CD14-positive monocyte (primary cell): Measurements from ENCODE around the gene SEC16A. TPM values are rescaled to one million over a fixed set of nuclear protein-coding genes. Genes with fewer than 3 reads are reported as not detected.

ENCODE experiments used
- DNase-seq, 3 donors: peaks; one replicate each; pipeline ENCODE4 v3.0.0-alpha.2; 2011 to 2022
- H2AFZ ChIP-seq: 2 replicates; pipeline ENCODE4 v1.6.0; 2012; ENCODE audit warnings: mild to moderate bottlenecking, low read depth, low read length, inconsistent platforms; ENCODE audit not compliant: insufficient read depth, poor library complexity, severe bottlenecking
- H3K27ac ChIP-seq, 2 donors: 1 replicate in 1 of 2; 2 replicates in 1 of 2; pipeline ENCODE4 v1.5.1; 2012 to 2013; ENCODE audit warnings: low read length in 2 of 2, control low read depth in 1 of 2, inconsistent platforms in 1 of 2, low read depth in 1 of 2, mild to moderate bottlenecking in 1 of 2
- H3K27me3 ChIP-seq, 2 donors: one replicate each; pipeline versions ENCODE4 v1.6.0 to v1.6.1; 2011 to 2013; ENCODE audit warnings: low read length in 2 of 2; ENCODE audit not compliant: control insufficient read depth in 2 of 2, insufficient read depth in 2 of 2
- H3K36me3 ChIP-seq, 2 donors: replicated peaks in 1 of 2; 1 replicate in 1 of 2; 2 replicates in 1 of 2; pipeline versions ENCODE4 v1.5.1 to v1.6.1; 2012 to 2013; ENCODE audit warnings: low read length in 2 of 2, control low read depth in 1 of 2, inconsistent platforms in 1 of 2, mild to moderate bottlenecking in 1 of 2; ENCODE audit not compliant: insufficient read depth in 2 of 2, control insufficient read depth in 1 of 2
- H3K4me1 ChIP-seq, 2 donors: 1 replicate in 1 of 2; 2 replicates in 1 of 2; pipeline versions ENCODE4 v1.5.1 to v1.6.1; 2012 to 2013; ENCODE audit warnings: low read length in 2 of 2, control low read depth in 1 of 2, inconsistent platforms in 1 of 2, mild to moderate bottlenecking in 1 of 2, moderate library complexity in 1 of 2; ENCODE audit not compliant: insufficient read depth in 2 of 2, control insufficient read depth in 1 of 2
- H3K4me2 ChIP-seq: replicated peaks from 2 replicates; pipeline ENCODE3; 2012; ENCODE audit warnings: low read length, moderate library complexity, mild to moderate bottlenecking; ENCODE audit not compliant: poor library complexity, severe bottlenecking; ENCODE audit errors: extremely low read depth
- H3K4me3 ChIP-seq, 3 experiments: fragments of 200-600 bp in 1 of 3; sonication (generic) in 1 of 3; replicated peaks in 1 of 3; 1 replicate in 2 of 3; 2 replicates in 1 of 3; pipeline ENCODE4 v1.5.1; 2011 to 2013; ENCODE audit warnings: low read length in 3 of 3, mild to moderate bottlenecking in 3 of 3, control low read depth in 2 of 3, low read depth in 2 of 3, inconsistent platforms in 1 of 3, moderate library complexity in 1 of 3
- H3K79me2 ChIP-seq: 2 replicates; pipeline ENCODE4 v1.6.0; 2012; ENCODE audit warnings: mild to moderate bottlenecking, control low read depth, inconsistent platforms, low read length, moderate library complexity; ENCODE audit not compliant: insufficient read depth
- H3K9ac ChIP-seq: 2 replicates; pipeline ENCODE4 v1.6.0; 2017; ENCODE audit warnings: low read length, mild to moderate bottlenecking; ENCODE audit not compliant: insufficient read depth, poor library complexity, severe bottlenecking
- H3K9me3 ChIP-seq, 2 donors: replicated peaks in 1 of 2; 1 replicate in 1 of 2; 2 replicates in 1 of 2; pipeline versions ENCODE4 v1.5.1 to v1.6.1; 2012 to 2013; ENCODE audit warnings: low read length in 2 of 2, control low read depth in 1 of 2; ENCODE audit not compliant: control insufficient read depth in 1 of 2, insufficient read depth in 1 of 2
- H4K20me1 ChIP-seq: 2 replicates; pipeline ENCODE4 v1.6.0; 2012; ENCODE audit warnings: mild to moderate bottlenecking, low read length, control low read depth, moderate library complexity; ENCODE audit not compliant: insufficient read depth
- H3K27ac Mint-ChIP-seq, 7 donors: one replicate each; pipeline ENCODE4 v1.8.0; 2020; ENCODE audit warnings: mild to moderate bottlenecking in 7 of 7, mixed read lengths in 7 of 7, moderate library complexity in 6 of 7, inconsistent platforms in 2 of 7
- H3K27me3 Mint-ChIP-seq, 3 donors: one replicate each; pipeline ENCODE4 v1.8.0; 2021 to 2022; ENCODE audit warnings: low read depth in 3 of 3, mild to moderate bottlenecking in 3 of 3, mixed read lengths in 3 of 3, moderate library complexity in 3 of 3, inconsistent platforms in 1 of 3
- H3K36me3 Mint-ChIP-seq, 2 donors: one replicate each; pipeline ENCODE4 v1.8.0; 2020; ENCODE audit warnings: mixed read lengths in 2 of 2, inconsistent platforms in 1 of 2, mild to moderate bottlenecking in 1 of 2
- H3K4me1 Mint-ChIP-seq: one replicate; pipeline ENCODE4 v1.8.0; 2020; ENCODE audit warnings: mild to moderate bottlenecking, mixed read lengths
- H3K4me3 Mint-ChIP-seq, 2 donors: one replicate each; pipeline ENCODE4 v1.8.0; 2020; ENCODE audit warnings: mild to moderate bottlenecking in 2 of 2, mixed read lengths in 2 of 2, moderate library complexity in 1 of 2
- H3K9me3 Mint-ChIP-seq, 7 donors: one replicate each; pipeline ENCODE4 v1.8.0; 2020 to 2022; ENCODE audit warnings: mixed read lengths in 7 of 7, mild to moderate bottlenecking in 6 of 7, moderate library complexity in 6 of 7, inconsistent platforms in 2 of 7
- CTCF ChIP-seq: fragments of 200-600 bp; IDR thresholded peaks from one replicate; pipeline ENCODE4 v1.8.0; 2022; ENCODE audit warnings: antibody characterized with exemption, mild to moderate bottlenecking
- WGBS: methylation state at CpG from one replicate; pipeline ENCODE4 v1.1.5; 2013; ENCODE audit warnings: missing lambda C conversion rate; ENCODE audit not compliant: insufficient coverage; 5-methylcytosine and 5-hydroxymethylcytosine counted together
- intact Hi-C, 2 donors: fragments of 100-400 bp; cut with micrococcal nuclease; formaldehyde crosslinking; loops; one replicate each; pipeline versions ENCODE4 v1.15.0 to v1.15.1; 2023
- polyA plus RNA-seq, 3 donors: library from polyadenylated mRNA; depleted of rRNA in 1 of 3; unstranded in 2 of 3; stranded (reverse) in 1 of 3; fragments of 300-500 nt in 2 of 3; fragments of >200 nt in 1 of 3; fragmentation: Illumina TruSeq in 2 of 3; gene quantifications; 1 replicate in 2 of 3; 2 replicates in 1 of 3; pipeline ENCODE4 v1.2.3, GENCODE V29; 2012 to 2021

SEC16A gene
- polyA plus RNA-seq, 3 donors, result 11.1 to 36.8 (median 19.1) TPM

GRCh38 chr9:136495238-136495800, 12.5 kb upstream of the SEC16A start:
- H3K27me3 ChIP-seq, result no peaks in the 10 kb centered on the region
- H3K9me3 ChIP-seq, result peaks cover 0 to 2% of the 10 kb centered on the region in 2 donors
- no peaks in the 10 kb centered on the region for H3K79me2 ChIP-seq
- H2AFZ ChIP-seq, result no peak overlapping the region
- H3K4me3 ChIP-seq, result no peak overlapping the region
- intact Hi-C loops, result no loop called here
- no peak overlapping the region for H3K9ac ChIP-seq
- peaks cover 0 to 5% (median 0%) of the 10 kb centered on the region in 3 donors for H3K27me3 Mint-ChIP-seq
- H3K27ac ChIP-seq, result no peak overlapping the region
- H3K27ac Mint-ChIP-seq, result no peak overlapping the region
- peaks cover 78% of the 10 kb centered on the region for H4K20me1 ChIP-seq
- TF ChIP-seq CTCF, result no peak
- H3K36me3 ChIP-seq, result peaks cover 59% of the 10 kb centered on the region in 2 donors
- no peak for DNase-seq
- peaks cover 37 to 53% of the 10 kb centered on the region in 2 donors for H3K36me3 Mint-ChIP-seq
- H3K4me3 Mint-ChIP-seq, result no peak overlapping the region
- H3K4me1 ChIP-seq, result no peaks in the 10 kb centered on the region
- no peak overlapping the region for H3K4me2 ChIP-seq
- peaks cover 0 to 5% (median 2%) of the 10 kb centered on the region in 7 donors for H3K9me3 Mint-ChIP-seq
- no peaks in the 10 kb centered on the region for H3K4me1 Mint-ChIP-seq
- WGBS, result 100% methylated on average over 4 of the region's 17 CpGs

GRCh38 chr9:136494531-136495215, 11.8 kb upstream of the SEC16A start:
- peaks cover 52 to 53% of the 10 kb centered on the region in 2 donors for H3K36me3 ChIP-seq
- TF ChIP-seq CTCF, result no peak
- Mint-ChIP-seq H3K4me1 (no peaks in the 10 kb centered on the region), H3K27me3 (peaks cover 0 to 8% (median 6%) of the 10 kb centered on the region in 3 donors), H3K4me3 (no peak overlapping the region), H3K27ac (no peak overlapping the region), H3K36me3 (peaks cover 30 to 47% of the 10 kb centered on the region in 2 donors), H3K9me3 (peaks cover 0 to 5% (median 2%) of the 10 kb centered on the region in 7 donors)
- no peak overlapping the region for H3K9ac ChIP-seq
- peaks cover 72% of the 10 kb centered on the region for H4K20me1 ChIP-seq
- no peaks in the 10 kb centered on the region for H3K4me1 ChIP-seq
- intact Hi-C loops, result no loop called here
- H2AFZ ChIP-seq, result no peak overlapping the region
- no peaks in the 10 kb centered on the region for H3K79me2 ChIP-seq
- H3K27me3 ChIP-seq, result no peaks in the 10 kb centered on the region
- no peak for DNase-seq
- peaks cover 0 to 2% of the 10 kb centered on the region in 2 donors for H3K9me3 ChIP-seq
- H3K4me2 ChIP-seq, result no peak overlapping the region
- WGBS, result 96% methylated on average over 29 of the region's 29 CpGs
- H3K27ac ChIP-seq, result no peak overlapping the region
- H3K4me3 ChIP-seq, result no peak overlapping the region
